CD14-positive monocyte (primary cell): ENCODE results near the gene MYO5C. TPM values are rescaled to one million over a fixed set of nuclear protein-coding genes. Genes with fewer than 3 reads are reported as not detected.

Experiments
- DNase-seq, 3 donors: peaks; one replicate each; pipeline ENCODE4 v3.0.0-alpha.2; 2011 to 2022
- H2AFZ ChIP-seq: 2 replicates; pipeline ENCODE4 v1.6.0; 2012; ENCODE audit warnings: mild to moderate bottlenecking, low read depth, low read length, inconsistent platforms; ENCODE audit not compliant: insufficient read depth, poor library complexity, severe bottlenecking
- H3K27ac ChIP-seq, 2 donors: 1 replicate in 1 of 2; 2 replicates in 1 of 2; pipeline ENCODE4 v1.5.1; 2012 to 2013; ENCODE audit warnings: low read length in 2 of 2, control low read depth in 1 of 2, inconsistent platforms in 1 of 2, low read depth in 1 of 2, mild to moderate bottlenecking in 1 of 2
- H3K27me3 ChIP-seq, 2 donors: one replicate each; pipeline versions ENCODE4 v1.6.0 to v1.6.1; 2011 to 2013; ENCODE audit warnings: low read length in 2 of 2; ENCODE audit not compliant: control insufficient read depth in 2 of 2, insufficient read depth in 2 of 2
- H3K36me3 ChIP-seq, 2 donors: replicated peaks in 1 of 2; 1 replicate in 1 of 2; 2 replicates in 1 of 2; pipeline versions ENCODE4 v1.5.1 to v1.6.1; 2012 to 2013; ENCODE audit warnings: low read length in 2 of 2, control low read depth in 1 of 2, inconsistent platforms in 1 of 2, mild to moderate bottlenecking in 1 of 2; ENCODE audit not compliant: insufficient read depth in 2 of 2, control insufficient read depth in 1 of 2
- H3K4me1 ChIP-seq, 2 donors: 1 replicate in 1 of 2; 2 replicates in 1 of 2; pipeline versions ENCODE4 v1.5.1 to v1.6.1; 2012 to 2013; ENCODE audit warnings: low read length in 2 of 2, control low read depth in 1 of 2, inconsistent platforms in 1 of 2, mild to moderate bottlenecking in 1 of 2, moderate library complexity in 1 of 2; ENCODE audit not compliant: insufficient read depth in 2 of 2, control insufficient read depth in 1 of 2
- H3K4me2 ChIP-seq: replicated peaks from 2 replicates; pipeline ENCODE3; 2012; ENCODE audit warnings: low read length, moderate library complexity, mild to moderate bottlenecking; ENCODE audit not compliant: poor library complexity, severe bottlenecking; ENCODE audit errors: extremely low read depth
- H3K4me3 ChIP-seq, 3 experiments: fragments of 200-600 bp in 1 of 3; sonication (generic) in 1 of 3; replicated peaks in 1 of 3; 1 replicate in 2 of 3; 2 replicates in 1 of 3; pipeline ENCODE4 v1.5.1; 2011 to 2013; ENCODE audit warnings: low read length in 3 of 3, mild to moderate bottlenecking in 3 of 3, control low read depth in 2 of 3, low read depth in 2 of 3, inconsistent platforms in 1 of 3, moderate library complexity in 1 of 3
- H3K79me2 ChIP-seq: 2 replicates; pipeline ENCODE4 v1.6.0; 2012; ENCODE audit warnings: mild to moderate bottlenecking, control low read depth, inconsistent platforms, low read length, moderate library complexity; ENCODE audit not compliant: insufficient read depth
- H3K9ac ChIP-seq: 2 replicates; pipeline ENCODE4 v1.6.0; 2017; ENCODE audit warnings: low read length, mild to moderate bottlenecking; ENCODE audit not compliant: insufficient read depth, poor library complexity, severe bottlenecking
- H3K9me3 ChIP-seq, 2 donors: replicated peaks in 1 of 2; 1 replicate in 1 of 2; 2 replicates in 1 of 2; pipeline versions ENCODE4 v1.5.1 to v1.6.1; 2012 to 2013; ENCODE audit warnings: low read length in 2 of 2, control low read depth in 1 of 2; ENCODE audit not compliant: control insufficient read depth in 1 of 2, insufficient read depth in 1 of 2
- H4K20me1 ChIP-seq: 2 replicates; pipeline ENCODE4 v1.6.0; 2012; ENCODE audit warnings: mild to moderate bottlenecking, low read length, control low read depth, moderate library complexity; ENCODE audit not compliant: insufficient read depth
- H3K27ac Mint-ChIP-seq, 7 donors: one replicate each; pipeline ENCODE4 v1.8.0; 2020; ENCODE audit warnings: mild to moderate bottlenecking in 7 of 7, mixed read lengths in 7 of 7, moderate library complexity in 6 of 7, inconsistent platforms in 2 of 7
- H3K27me3 Mint-ChIP-seq, 3 donors: one replicate each; pipeline ENCODE4 v1.8.0; 2021 to 2022; ENCODE audit warnings: low read depth in 3 of 3, mild to moderate bottlenecking in 3 of 3, mixed read lengths in 3 of 3, moderate library complexity in 3 of 3, inconsistent platforms in 1 of 3
- H3K36me3 Mint-ChIP-seq, 2 donors: one replicate each; pipeline ENCODE4 v1.8.0; 2020; ENCODE audit warnings: mixed read lengths in 2 of 2, inconsistent platforms in 1 of 2, mild to moderate bottlenecking in 1 of 2
- H3K4me1 Mint-ChIP-seq: one replicate; pipeline ENCODE4 v1.8.0; 2020; ENCODE audit warnings: mild to moderate bottlenecking, mixed read lengths
- H3K4me3 Mint-ChIP-seq, 2 donors: one replicate each; pipeline ENCODE4 v1.8.0; 2020; ENCODE audit warnings: mild to moderate bottlenecking in 2 of 2, mixed read lengths in 2 of 2, moderate library complexity in 1 of 2
- H3K9me3 Mint-ChIP-seq, 7 donors: one replicate each; pipeline ENCODE4 v1.8.0; 2020 to 2022; ENCODE audit warnings: mixed read lengths in 7 of 7, mild to moderate bottlenecking in 6 of 7, moderate library complexity in 6 of 7, inconsistent platforms in 2 of 7
- WGBS: methylation state at CpG from one replicate; pipeline ENCODE4 v1.1.5; 2013; ENCODE audit warnings: missing lambda C conversion rate; ENCODE audit not compliant: insufficient coverage; 5-methylcytosine and 5-hydroxymethylcytosine counted together
- intact Hi-C, 2 donors: fragments of 100-400 bp; cut with micrococcal nuclease; formaldehyde crosslinking; loops; one replicate each; pipeline versions ENCODE4 v1.15.0 to v1.15.1; 2023
- polyA plus RNA-seq, 3 donors: library from polyadenylated mRNA; depleted of rRNA in 1 of 3; unstranded in 2 of 3; stranded (reverse) in 1 of 3; fragments of 300-500 nt in 2 of 3; fragments of >200 nt in 1 of 3; fragmentation: Illumina TruSeq in 2 of 3; gene quantifications; 1 replicate in 2 of 3; 2 replicates in 1 of 3; pipeline ENCODE4 v1.2.3, GENCODE V29; 2012 to 2021
- TF ChIP-seq, protein P1 (sequence below): fragments of 200-600 bp; IDR thresholded peaks from one replicate; pipeline ENCODE4 v1.8.0; 2022; ENCODE audit warnings: antibody characterized with exemption, mild to moderate bottlenecking

The MYO5C gene
- polyA plus RNA-seq, 3 donors = 0.20 TPM; not detected in 2

DNA sequence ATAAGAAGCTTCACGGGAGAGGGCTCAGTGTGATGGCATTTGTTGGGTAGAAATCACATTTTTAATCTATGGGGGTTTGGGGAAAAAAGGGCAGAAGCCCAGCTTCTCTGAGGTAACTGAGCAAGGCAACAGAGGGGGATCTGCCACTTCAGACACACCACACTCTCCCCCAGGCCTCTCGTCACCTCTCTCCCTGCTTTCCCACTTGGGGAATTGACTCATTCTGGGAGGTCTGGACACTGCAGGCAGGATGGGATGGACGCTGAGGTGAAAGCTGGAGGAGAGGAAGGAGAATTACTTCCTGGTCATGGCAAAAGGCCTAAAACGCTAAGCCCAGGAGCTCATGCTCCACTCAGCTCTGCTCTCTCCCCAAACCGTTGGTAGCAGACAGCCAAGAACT, 33.2 kb downstream of the MYO5C start:
- peak overlapping the region; percentile 42 for H3K4me2 ChIP-seq
- Mint-ChIP-seq H3K27ac (peak overlapping the region in 3 of 7 donors; percentile 5 to 14 (median 11)), H3K9me3 (no peaks in the 10 kb centered on the region), H3K27me3 (peaks cover 0 to 2% (median 1%) of the 10 kb centered on the region in 3 donors), H3K36me3 (no peaks in the 10 kb centered on the region), H3K4me1 (peaks cover 13% of the 10 kb centered on the region), H3K4me3 (no peak overlapping the region)
- TF ChIP-seq, protein P1, sequence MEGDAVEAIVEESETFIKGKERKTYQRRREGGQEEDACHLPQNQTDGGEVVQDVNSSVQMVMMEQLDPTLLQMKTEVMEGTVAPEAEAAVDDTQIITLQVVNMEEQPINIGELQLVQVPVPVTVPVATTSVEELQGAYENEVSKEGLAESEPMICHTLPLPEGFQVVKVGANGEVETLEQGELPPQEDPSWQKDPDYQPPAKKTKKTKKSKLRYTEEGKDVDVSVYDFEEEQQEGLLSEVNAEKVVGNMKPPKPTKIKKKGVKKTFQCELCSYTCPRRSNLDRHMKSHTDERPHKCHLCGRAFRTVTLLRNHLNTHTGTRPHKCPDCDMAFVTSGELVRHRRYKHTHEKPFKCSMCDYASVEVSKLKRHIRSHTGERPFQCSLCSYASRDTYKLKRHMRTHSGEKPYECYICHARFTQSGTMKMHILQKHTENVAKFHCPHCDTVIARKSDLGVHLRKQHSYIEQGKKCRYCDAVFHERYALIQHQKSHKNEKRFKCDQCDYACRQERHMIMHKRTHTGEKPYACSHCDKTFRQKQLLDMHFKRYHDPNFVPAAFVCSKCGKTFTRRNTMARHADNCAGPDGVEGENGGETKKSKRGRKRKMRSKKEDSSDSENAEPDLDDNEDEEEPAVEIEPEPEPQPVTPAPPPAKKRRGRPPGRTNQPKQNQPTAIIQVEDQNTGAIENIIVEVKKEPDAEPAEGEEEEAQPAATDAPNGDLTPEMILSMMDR = no peak
- 60% methylated on average over 2 of the region's 5 CpGs for WGBS
- H3K27ac ChIP-seq = no peak overlapping the region
- no peaks in the 10 kb centered on the region for H3K79me2 ChIP-seq
- no peak for DNase-seq
- H2AFZ ChIP-seq = peak overlapping the region; percentile 63
- H3K4me1 ChIP-seq = peaks cover 12 to 13% of the 10 kb centered on the region in 2 donors
- H3K9me3 ChIP-seq = no peaks in the 10 kb centered on the region
- no peaks in the 10 kb centered on the region for H3K36me3 ChIP-seq
- H4K20me1 ChIP-seq = no peaks in the 10 kb centered on the region
- H3K27me3 ChIP-seq = no peaks in the 10 kb centered on the region
- H3K4me3 ChIP-seq = no peak overlapping the region
- no peak overlapping the region for H3K9ac ChIP-seq
- intact Hi-C loops = no loop called here

DNA sequence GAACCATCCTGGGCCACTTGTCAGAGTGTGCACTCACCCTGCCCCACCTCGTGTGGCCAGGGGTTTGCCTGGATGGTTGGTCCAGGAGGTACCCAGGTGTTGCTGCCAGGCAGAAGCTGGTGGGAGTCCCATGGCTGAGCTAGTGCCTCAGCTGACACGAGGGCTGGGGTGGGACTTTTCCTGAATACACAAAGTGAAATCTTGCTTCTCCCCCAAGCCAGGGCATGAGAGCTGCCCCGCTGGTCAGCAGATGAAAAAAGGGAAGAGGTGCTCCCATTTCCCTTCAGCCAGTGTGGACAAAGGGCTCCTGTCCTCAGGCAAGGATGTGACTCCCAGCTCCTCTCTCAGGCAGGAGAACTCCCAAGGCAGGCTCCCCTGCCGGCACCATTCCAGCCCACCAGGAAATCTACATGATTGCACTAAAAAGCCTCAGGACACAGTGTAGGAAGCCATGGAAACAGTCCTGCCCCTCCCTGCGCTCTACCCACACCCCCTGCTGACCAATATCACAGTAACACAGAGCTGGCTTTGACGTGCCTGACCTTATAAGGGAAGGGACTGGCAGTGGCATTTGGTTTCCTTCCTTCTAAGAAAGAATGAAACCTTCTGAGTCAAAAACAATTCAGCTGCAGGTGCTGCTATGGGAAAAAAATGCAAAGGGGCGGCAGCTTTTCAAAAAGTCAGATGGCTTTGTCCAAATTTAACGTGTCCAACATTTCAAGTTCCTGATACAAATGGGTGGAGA, 33.9 kb downstream of the MYO5C start:
- peak overlapping the region; percentile 31 for H3K9ac ChIP-seq
- Mint-ChIP-seq H3K4me1 (peaks cover 13% of the 10 kb centered on the region), H3K4me3 (peak overlapping the region; percentile 41 to 81), H3K36me3 (no peaks in the 10 kb centered on the region), H3K9me3 (no peaks in the 10 kb centered on the region), H3K27ac (peak overlapping the region in 3 of 7 donors; percentile 19 to 66 (median 50)), H3K27me3 (peaks cover 0 to 2% (median 1%) of the 10 kb centered on the region in 3 donors)
- H3K4me2 ChIP-seq = peak overlapping the region; percentile 42
- H3K4me3 ChIP-seq = peak overlapping the region in 1 of 3 experiments; percentile 41
- H3K79me2 ChIP-seq = no peaks in the 10 kb centered on the region
- peak; percentile 18 to 48 (median 23) for DNase-seq
- intact Hi-C loops = no loop called here
- H3K9me3 ChIP-seq = no peaks in the 10 kb centered on the region
- WGBS = 8% methylated on average over 2 of the region's 8 CpGs
- H3K4me1 ChIP-seq = peaks cover 12 to 13% of the 10 kb centered on the region in 2 donors
- peak overlapping the region; percentile 57 for H2AFZ ChIP-seq
- TF ChIP-seq, protein P1 = peak; percentile 12
- no peaks in the 10 kb centered on the region for H4K20me1 ChIP-seq
- H3K27me3 ChIP-seq = no peaks in the 10 kb centered on the region
- no peak overlapping the region for H3K27ac ChIP-seq
- no peaks in the 10 kb centered on the region for H3K36me3 ChIP-seq
